Fibroblast of lung (primary cell): ENCODE results near the gene EFNB2. TPM values are rescaled to one million over a fixed set of nuclear protein-coding genes. Genes with fewer than 3 reads are reported as not detected.

ENCODE experiments used
- DNase-seq, 2 donors: peaks; one replicate each; pipeline versions ENCODE4 v3.0.0 to v3.0.0-alpha.2; 2010; ENCODE audit warnings: low read depth in 2 of 2
- H2AFZ ChIP-seq: 2 replicates; pipeline ENCODE4 v1.5.1; 2012; ENCODE audit warnings: low read length, control low read depth, inconsistent platforms
- H3K27ac ChIP-seq: 2 replicates; pipeline ENCODE4 v1.5.1; 2011; ENCODE audit warnings: low read length, control low read depth; ENCODE audit not compliant: insufficient read depth
- H3K27me3 ChIP-seq: 2 replicates; pipeline ENCODE4 v1.5.1; 2011; ENCODE audit warnings: mild to moderate bottlenecking, low read length; ENCODE audit not compliant: control insufficient read depth, insufficient read depth
- H3K36me3 ChIP-seq: 2 replicates; pipeline ENCODE4 v1.5.1; 2011; ENCODE audit warnings: low read length; ENCODE audit not compliant: control insufficient read depth, insufficient read depth
- H3K4me1 ChIP-seq: 2 replicates; pipeline ENCODE4 v1.5.1; 2011; ENCODE audit warnings: low read length; ENCODE audit not compliant: control insufficient read depth, insufficient read depth; ENCODE audit errors: extremely low read depth
- H3K4me2 ChIP-seq: 2 replicates; pipeline ENCODE4 v1.5.1; 2011; ENCODE audit warnings: low read length, control low read depth; ENCODE audit not compliant: insufficient read depth; ENCODE audit errors: extremely low read depth
- H3K4me3 ChIP-seq, 4 experiments: fragments of 200-600 bp in 1 of 4; sonication (generic) in 1 of 4; replicated peaks in 1 of 4; 2 replicates each; pipeline ENCODE4 v1.5.1; 2011 to 2016; ENCODE audit warnings: low read length in 4 of 4, low read depth in 3 of 4, mild to moderate bottlenecking in 3 of 4, control low read depth in 2 of 4, inconsistent platforms in 1 of 4, mixed read lengths in 1 of 4; ENCODE audit not compliant: insufficient read depth in 1 of 4; ENCODE audit errors: control extremely low read depth in 1 of 4
- H3K79me2 ChIP-seq: 2 replicates; pipeline ENCODE4 v1.5.1; 2012; ENCODE audit warnings: mild to moderate bottlenecking, low read length, inconsistent platforms; ENCODE audit not compliant: control insufficient read depth, insufficient read depth
- H3K9ac ChIP-seq: 2 replicates; pipeline ENCODE4 v1.5.1; 2011; ENCODE audit warnings: mild to moderate bottlenecking, low read length, control low read depth; ENCODE audit not compliant: insufficient read depth
- H3K9me3 ChIP-seq: 2 replicates; pipeline ENCODE4 v1.5.1; 2012; ENCODE audit warnings: low read depth, low read length; ENCODE audit not compliant: control insufficient read depth, insufficient read depth
- H4K20me1 ChIP-seq: 2 replicates; pipeline ENCODE4 v1.5.1; 2011; ENCODE audit warnings: low read length; ENCODE audit not compliant: control insufficient read depth, insufficient read depth; ENCODE audit errors: extremely low read depth
- CTCF ChIP-seq, 2 donors: IDR thresholded peaks in 1 of 2; conservative IDR thresholded peaks in 1 of 2; 1 replicate in 1 of 2; 2 replicates in 1 of 2; pipeline ENCODE4 v1.5.1; 2011 to 2012; ENCODE audit warnings: low read length in 2 of 2, control low read depth in 1 of 2, inconsistent platforms in 1 of 2, low read depth in 1 of 2, mild to moderate bottlenecking in 1 of 2
- EZH2 ChIP-seq: IDR thresholded peaks from 2 replicates; pipeline ENCODE4 v1.5.1; 2012; ENCODE audit warnings: low read length, control low read depth, mild to moderate bottlenecking; ENCODE audit errors: missing control alignments
- polyA plus RNA-seq, 2 donors: library from polyadenylated mRNA; depleted of rRNA in 1 of 2; stranded (reverse) in 1 of 2; unstranded in 1 of 2; fragments of >200 nt; gene quantifications; 2 replicates each; pipeline ENCODE4 v1.2.1, GENCODE V29; 2011 to 2012; ENCODE audit warnings: missing spikeins in 1 of 2
- total RNA-seq: library from RNA; depleted of rRNA; stranded (reverse); fragments of >200 nt; gene quantifications from 2 replicates; pipeline ENCODE4 v1.2.1, GENCODE V29; 2014

The EFNB2 gene
- total and polyA plus RNA-seq, 2 donors (not counting 1 experiment from before 2014, with no cell fraction given), result 13.5 to 20.0 TPM

GRCh38 chr13:106517109-106517847, 18.2 kb downstream of the EFNB2 start:
- no peak overlapping the region for H2AFZ ChIP-seq
- H3K4me1 ChIP-seq, result no peaks in the 10 kb centered on the region
- H4K20me1 ChIP-seq, result no peaks in the 10 kb centered on the region
- no peaks in the 10 kb centered on the region for H3K9me3 ChIP-seq
- no peak for DNase-seq
- TF ChIP-seq EZH2 (no peak), CTCF (conservative IDR thresholded peaks at IDR 0.05 in 1 of 2, IDR thresholded peaks at IDR 0.05 in 1 of 2; ENCODE audit: low read depth in 1 of 2, low read length in 2 of 2) (no peak)
- no peak overlapping the region for H3K4me3 ChIP-seq
- H3K27ac ChIP-seq, result no peak overlapping the region
- H3K79me2 ChIP-seq, result peaks cover 15% of the 10 kb centered on the region
- H3K4me2 ChIP-seq, result no peak overlapping the region
- H3K27me3 ChIP-seq, result no peaks in the 10 kb centered on the region
- no peaks in the 10 kb centered on the region for H3K36me3 ChIP-seq
- H3K9ac ChIP-seq, result no peak overlapping the region

GRCh38 chr13:106515635-106516254, 19.7 kb downstream of the EFNB2 start:
- Histone ChIP-seq H3K79me2 (peaks cover 13% of the 10 kb centered on the region), H3K36me3 (peaks cover 2% of the 10 kb centered on the region), H2AFZ (no peak overlapping the region), H3K9ac (no peak overlapping the region), H4K20me1 (no peaks in the 10 kb centered on the region), H3K4me1 (no peaks in the 10 kb centered on the region), H3K4me2 (no peak overlapping the region), H3K27me3 (no peaks in the 10 kb centered on the region), H3K9me3 (no peaks in the 10 kb centered on the region), H3K27ac (no peak overlapping the region), H3K4me3 (no peak overlapping the region)
- TF ChIP-seq CTCF (conservative IDR thresholded peaks at IDR 0.05 in 1 of 2, IDR thresholded peaks at IDR 0.05 in 1 of 2; ENCODE audit: low read depth in 1 of 2, low read length in 2 of 2) (no peak), EZH2 (no peak)
- DNase-seq, result no peak

- no peak overlapping the region for H3K4me3 ChIP-seq
- H3K79me2 ChIP-seq, result peaks cover 13% of the 10 kb centered on the region
- no peak overlapping the region for H3K27ac ChIP-seq
- no peaks in the 10 kb centered on the region for H3K27me3 ChIP-seq
- no peaks in the 10 kb centered on the region for H3K4me1 ChIP-seq
- no peak for TF ChIP-seq EZH2
- TF ChIP-seq CTCF (conservative IDR thresholded peaks at IDR 0.05 in 1 of 2, IDR thresholded peaks at IDR 0.05 in 1 of 2; ENCODE audit: low read depth in 1 of 2, low read length in 2 of 2), result no peak
- DNase-seq, result no peak
- peaks cover 4% of the 10 kb centered on the region for H3K36me3 ChIP-seq
- H3K4me2 ChIP-seq, result no peak overlapping the region
- no peak overlapping the region for H3K9ac ChIP-seq
- H4K20me1 ChIP-seq, result no peaks in the 10 kb centered on the region
- H3K9me3 ChIP-seq, result no peaks in the 10 kb centered on the region
- no peak overlapping the region for H2AFZ ChIP-seq
Observed at GRCh38 chr13:106514928-106515634, 20.4 kb downstream of the EFNB2 start.
